K562 (cell line): ENCODE data around the gene UNC5C. TPM values are rescaled to one million over a fixed set of nuclear protein-coding genes. Genes with fewer than 3 reads are reported as not detected.

Experiments
- ATAC-seq: fragments of 200-7000 bp; cut with Tn5 transposase; 3 replicates; pipeline ENCODE4 v1.9.1; 2020; ENCODE audit warnings: moderate library complexity
- BruUV-seq: library from RNA; stranded (reverse); fragments of 400-500 nt; replicated peaks from 2 replicates; lab custom pipeline; 2021; lab: Mats Ljungman, UMichigan
- CTCF ChIA-PET: fragments of 300-600 bp; formaldehyde crosslinking; extraction: SDS; loops from one replicate; lab custom pipeline; 2021; ENCODE audit warnings: low intra/inter-chr PET ratio; lab: Yijun Ruan, JAX
- POLR2A ChIA-PET: fragments of 300-600, 350-650 bp; sonication (Branson Sonifier 250); formaldehyde crosslinking; extraction: SDS; loops from one replicate; lab custom pipeline; 2021; ENCODE audit warnings: antibody characterized with exemption, inconsistent platforms; lab: Yijun Ruan, JAX
- DNase-seq, 4 experiments: peaks; one replicate each; pipeline versions ENCODE4 v3.0.0 to v3.0.0-alpha.2; 2011 to 2018; ENCODE audit warnings: low spot score in 3 of 4, mixed read lengths in 3 of 4; ENCODE audit errors: extremely low read depth in 1 of 4
- FAIRE-seq: peaks from 2 replicates; lab custom pipeline; 2011; peaks lifted over from hg19 to GRCh38; lab: Jason Lieb, UNC
- H2AFZ ChIP-seq: 2 replicates; pipeline ENCODE4 v1.6.0; 2011; ENCODE audit warnings: low read depth, low read length, control low read depth, inconsistent platforms
- H3K27ac ChIP-seq: fragments of 200-600 bp; 3 replicates; pipeline ENCODE4 v1.8.0; 2011; ENCODE audit warnings: low read depth, mild to moderate bottlenecking, control low read depth, inconsistent platforms, low read length, moderate library complexity, mixed read lengths; ENCODE audit errors: extremely low read depth
- H3K27me3 ChIP-seq, 2 experiments: fragments of 300-600 bp in 1 of 2; 2 replicates in 1 of 2; 3 replicates in 1 of 2; pipeline versions ENCODE4 v1.6.0 to v1.8.0; 2011; ENCODE audit warnings: inconsistent platforms in 2 of 2, low read length in 2 of 2, mild to moderate bottlenecking in 1 of 2, mixed read lengths in 1 of 2, moderate library complexity in 1 of 2; ENCODE audit not compliant: control insufficient read depth in 2 of 2, insufficient read depth in 2 of 2
- H3K36me3 ChIP-seq: fragments of 300-600 bp; 3 replicates; pipeline ENCODE4 v1.8.0; 2011; ENCODE audit warnings: mild to moderate bottlenecking, low read length, inconsistent platforms; ENCODE audit not compliant: control insufficient read depth, insufficient read depth
- H3K4me1 ChIP-seq, 2 experiments: fragments of 200-600 bp in 1 of 2; replicated peaks in 1 of 2; 2 replicates in 1 of 2; 3 replicates in 1 of 2; pipeline versions ENCODE4 v1.5.1 to v1.8.0; 2011; ENCODE audit warnings: inconsistent platforms in 2 of 2, low read length in 2 of 2, mild to moderate bottlenecking in 1 of 2, mixed read lengths in 1 of 2, moderate library complexity in 1 of 2; ENCODE audit not compliant: control insufficient read depth in 2 of 2, insufficient read depth in 2 of 2
- H3K4me2 ChIP-seq: 2 replicates; pipeline ENCODE4 v1.6.1; 2011; ENCODE audit warnings: low read length, control low read depth, inconsistent platforms, mixed read lengths; ENCODE audit not compliant: insufficient read depth
- H3K4me3 ChIP-seq: fragments of 200-600 bp; sonication (generic), shearing (Covaris generic); 2 replicates; pipeline ENCODE4 v1.5.1; 2016; ENCODE audit warnings: control low read depth, inconsistent platforms
- H3K79me2 ChIP-seq: fragments of 200-600 bp; 3 replicates; pipeline ENCODE4 v1.8.0; 2011; ENCODE audit warnings: low read length, inconsistent platforms; ENCODE audit not compliant: control insufficient read depth, insufficient read depth
- H3K9ac ChIP-seq, 2 experiments: 2 replicates each; pipeline versions ENCODE4 v1.6.0 to v1.6.1; 2011; ENCODE audit warnings: low read depth in 2 of 2, low read length in 2 of 2, control low read depth in 1 of 2, inconsistent platforms in 1 of 2, mild to moderate bottlenecking in 1 of 2, mixed read lengths in 1 of 2; ENCODE audit not compliant: insufficient read depth in 1 of 2
- H3K9me1 ChIP-seq: one replicate; pipeline ENCODE4 v1.6.0; 2011; ENCODE audit warnings: inconsistent platforms, mild to moderate bottlenecking, low read length, moderate library complexity; ENCODE audit not compliant: control insufficient read depth, insufficient read depth
- H3K9me3 ChIP-seq: replicated peaks from 2 replicates; pipeline ENCODE4 v1.5.1; 2011; ENCODE audit warnings: low read depth, low read length, inconsistent platforms; ENCODE audit not compliant: control insufficient read depth, insufficient read depth
- H4K20me1 ChIP-seq: replicated peaks from 2 replicates; pipeline ENCODE4 v1.6.1; 2011; ENCODE audit warnings: low read length, inconsistent platforms, mixed read lengths; ENCODE audit not compliant: control insufficient read depth, insufficient read depth
- ATF1 ChIP-seq, 2 experiments: fragments of 450-650 bp in 1 of 2; IDR thresholded peaks; 2 replicates each; pipeline ENCODE4 v1.6.1; 2016; ENCODE audit warnings: missing compliant biosample characterization in 1 of 2, missing genetic modification characterization in 1 of 2
- DIDO1 ChIP-seq: fragments of 450-650 bp; IDR thresholded peaks from 2 replicates; pipeline ENCODE4 v1.6.1; 2016; ENCODE audit warnings: low read depth, missing biosample characterization, missing genetic modification characterization
- HCFC1 ChIP-seq: IDR thresholded peaks from 2 replicates; pipeline ENCODE4 v1.6.1; 2012; ENCODE audit warnings: low read depth, low read length, improper control_type of control experiment
- HDAC8 ChIP-seq: fragments of 450-650 bp; IDR thresholded peaks from 2 replicates; pipeline ENCODE4 v1.6.1; 2016; ENCODE audit warnings: mild to moderate bottlenecking, missing genetic modification characterization, moderate library complexity, missing compliant biosample characterization
- KDM1A ChIP-seq, 2 experiments: fragments of 450-650 bp; IDR thresholded peaks; 2 replicates each; pipeline ENCODE4 v1.6.1; 2016; ENCODE audit warnings: mild to moderate bottlenecking in 2 of 2
- NCOR1 ChIP-seq: fragments of 450-650 bp; IDR thresholded peaks from 2 replicates; pipeline ENCODE4 v1.6.1; 2016; ENCODE audit warnings: mild to moderate bottlenecking, moderate library complexity
- NUFIP1 ChIP-seq: fragments of 450-650 bp; IDR thresholded peaks from 2 replicates; pipeline ENCODE4 v1.6.1; 2018; ENCODE audit not compliant: partially characterized antibody
- POLR2G ChIP-seq: fragments of 200-400 bp; formaldehyde crosslinking; IDR thresholded peaks from 2 replicates; pipeline ENCODE4 v1.6.1; 2017; ENCODE audit warnings: low read depth, mild to moderate bottlenecking, antibody characterized with exemption, low read length, moderate library complexity
- RAD51 ChIP-seq: fragments of 450-650 bp; IDR thresholded peaks from 2 replicates; pipeline ENCODE4 v1.7.1; 2016; ENCODE audit warnings: low read depth, mild to moderate bottlenecking, borderline replicate concordance
- TEAD1 ChIP-seq, 2 experiments: fragments of 450-650 bp in 1 of 2; sonication (generic) in 1 of 2; formaldehyde crosslinking; IDR thresholded peaks; 2 replicates each; pipeline versions ENCODE4 v1.4.0 to v1.8.0; 2020 to 2022; ENCODE audit warnings: mild to moderate bottlenecking in 2 of 2, missing genetic modification reagents in 1 of 2
- TEAD2 ChIP-seq: fragments of 450-650 bp; IDR thresholded peaks from 2 replicates; pipeline ENCODE4 v1.6.1; 2016; ENCODE audit warnings: missing genetic modification characterization, control low read depth, missing compliant biosample characterization
- ZFPM2 ChIP-seq: fragments of 250-450 bp; sonication (Bioruptor Pico); IDR thresholded peaks from 2 replicates; pipeline ENCODE4 v1.5.1; 2022; ENCODE audit warnings: mild to moderate bottlenecking
- ZNF212 ChIP-seq: fragments of 450-650 bp; formaldehyde crosslinking; IDR thresholded peaks from 2 replicates; pipeline ENCODE4 v1.4.0; 2020; ENCODE audit warnings: mild to moderate bottlenecking
- ZNF253 ChIP-seq: fragments of 250-450 bp; sonication (Bioruptor Pico); conservative IDR thresholded peaks from 2 replicates; pipeline ENCODE4 v1.6.1; 2021; ENCODE audit warnings: mild to moderate bottlenecking
- ZNF57 ChIP-seq: fragments of 450-650 bp; formaldehyde crosslinking; IDR thresholded peaks from 2 replicates; pipeline ENCODE4 v1.4.0; 2020; ENCODE audit warnings: mild to moderate bottlenecking, moderate library complexity
- WGBS: fragments of 100-300 bp; shearing (Covaris generic); methylation state at CpG from one replicate; pipeline ENCODE4 v1.1.6; 2016; ENCODE audit warnings: low coverage, mixed read lengths; ENCODE audit not compliant: insufficient coverage; ENCODE audit errors: missing lambda C conversion rate; 5-methylcytosine and 5-hydroxymethylcytosine counted together
- in situ Hi-C: fragments of 300-500 bp; cut with MboI; formaldehyde crosslinking; loops from 4 replicates; pipeline ENCODE4 v1.15.0; 2018; ENCODE audit warnings: inconsistent platforms, mixed read lengths
- intact Hi-C: fragments of 100-400 bp; cut with micrococcal nuclease; formaldehyde crosslinking; loops from 2 replicates; pipeline ENCODE4 v1.14.2; 2022
- polyA plus RNA-seq, 8 experiments: library from polyadenylated mRNA; depleted of rRNA in 4 of 8; stranded (reverse) in 5 of 8; unstranded in 3 of 8; fragments of >200 nt; fragmentation: Nextera tagmentation in 2 of 8; fragmentation: Illumina TruSeq in 1 of 8; extraction: Ambion mirVana in 2 of 8; extraction: Trizol in 1 of 8; gene quantifications; 2 replicates each; pipeline versions ENCODE4 v1.2.1 to v1.2.3, GENCODE V29; 2011 to 2014; ENCODE audit warnings: inconsistent platforms in 1 of 8, missing spikeins in 1 of 8
- total RNA-seq, 7 experiments: library from RNA; depleted of rRNA in 6 of 7; stranded (reverse); fragments of >200 nt in 6 of 7; fragmentation: Illumina TruSeq in 2 of 7; extraction: Trizol in 2 of 7; gene quantifications; 2 replicates each; pipeline versions ENCODE4 v1.2.1 to v1.2.3, GENCODE V29; 2011 to 2021; ENCODE audit warnings: low replicate concordance in 1 of 7
- TF ChIP-seq, protein P1 (sequence below): fragments of 450-650 bp; formaldehyde crosslinking; IDR thresholded peaks from 2 replicates; pipeline ENCODE4 v1.4.0; 2022; ENCODE audit warnings: missing genetic modification characterization
- TF ChIP-seq, protein P2 (sequence below): fragments of 450-650 bp; IDR thresholded peaks from 2 replicates; pipeline ENCODE4 v1.7.0; 2016; ENCODE audit warnings: borderline replicate concordance

UNC5C gene
- total and polyA plus RNA-seq, 9 of the 15 experiments (the other 6 are each of a cell fraction or from before 2014, with no cell fraction given), result under 0.01 to 0.10 (median 0.03) TPM; not detected in 1

DNA sequence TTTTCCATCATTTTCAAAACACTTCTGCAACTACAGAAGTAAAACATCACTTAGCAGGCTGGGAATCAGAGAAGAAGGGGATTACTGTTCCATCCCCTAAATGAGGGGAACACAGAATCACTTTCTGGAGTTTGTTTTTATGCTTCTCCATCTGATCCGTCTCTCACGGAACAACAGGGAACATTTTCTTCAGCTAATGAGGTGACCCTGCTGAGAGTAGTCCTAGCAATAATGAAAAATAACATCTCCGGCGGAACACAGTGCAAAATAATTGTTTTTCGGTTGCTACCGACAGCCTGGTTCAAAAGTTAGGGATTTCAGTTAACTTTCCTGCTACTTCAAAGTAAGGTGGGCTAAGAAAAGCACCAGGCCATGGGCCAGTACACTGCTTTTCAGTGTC, 322.9 kb downstream of the UNC5C start:
- CTCF ChIA-PET, result no interaction called here

More for the DNA sequence above, 322.9 kb downstream of the UNC5C start:
- POLR2A ChIA-PET, result no interaction called here
- no peak for DNase-seq
- peaks cover 0 to 3% of the 10 kb centered on the region in 2 experiments; a peak in 1 of 5 replicates for H3K4me1 ChIP-seq
- H3K9me3 ChIP-seq, result no peaks in the 10 kb centered on the region
- 43% methylated on average over 6 of the region's 6 CpGs for WGBS
- intact Hi-C loops (no loop called here), in situ Hi-C loops (no loop called here)
- no peak for ATAC-seq
- no peak for FAIRE-seq
- H3K27me3 ChIP-seq, result no peaks in the 10 kb centered on the region
- no peaks in the 10 kb centered on the region for H3K9me1 ChIP-seq
- no TSS peak for BruUV-seq
- H3K36me3 ChIP-seq, result no peaks in the 10 kb centered on the region
- TF ChIP-seq KDM1A (IDR thresholded peaks at IDR 0.05) (no peak), HCFC1 (no peak), RAD51 (no peak), ZFPM2 (CRISPR knock-in tag) (no peak), DIDO1 (no peak), ZNF253 (CRISPR knock-in tag) (no peak), ZNF57 (CRISPR knock-in tag) (no peak), TEAD2 (tag) (no peak), ATF1 (CRISPR knock-in tag; IDR thresholded peaks at IDR 0.05) (no peak), ATF1 (tag; IDR thresholded peaks at IDR 0.05) (no peak), NUFIP1 (no peak), HDAC8 (tag) (no peak), POLR2G (no peak), NCOR1 (no peak), ZNF212 (no peak), TEAD1 (CRISPR knock-in tag; IDR thresholded peaks at IDR 0.05) (no peak)
- TF ChIP-seq, protein P1, sequence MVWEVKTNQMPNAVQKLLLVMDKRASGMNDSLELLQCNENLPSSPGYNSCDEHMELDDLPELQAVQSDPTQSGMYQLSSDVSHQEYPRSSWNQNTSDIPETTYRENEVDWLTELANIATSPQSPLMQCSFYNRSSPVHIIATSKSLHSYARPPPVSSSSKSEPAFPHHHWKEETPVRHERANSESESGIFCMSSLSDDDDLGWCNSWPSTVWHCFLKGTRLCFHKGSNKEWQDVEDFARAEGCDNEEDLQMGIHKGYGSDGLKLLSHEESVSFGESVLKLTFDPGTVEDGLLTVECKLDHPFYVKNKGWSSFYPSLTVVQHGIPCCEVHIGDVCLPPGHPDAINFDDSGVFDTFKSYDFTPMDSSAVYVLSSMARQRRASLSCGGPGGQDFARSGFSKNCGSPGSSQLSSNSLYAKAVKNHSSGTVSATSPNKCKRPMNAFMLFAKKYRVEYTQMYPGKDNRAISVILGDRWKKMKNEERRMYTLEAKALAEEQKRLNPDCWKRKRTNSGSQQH, result no peak
- TF ChIP-seq, protein P2, sequence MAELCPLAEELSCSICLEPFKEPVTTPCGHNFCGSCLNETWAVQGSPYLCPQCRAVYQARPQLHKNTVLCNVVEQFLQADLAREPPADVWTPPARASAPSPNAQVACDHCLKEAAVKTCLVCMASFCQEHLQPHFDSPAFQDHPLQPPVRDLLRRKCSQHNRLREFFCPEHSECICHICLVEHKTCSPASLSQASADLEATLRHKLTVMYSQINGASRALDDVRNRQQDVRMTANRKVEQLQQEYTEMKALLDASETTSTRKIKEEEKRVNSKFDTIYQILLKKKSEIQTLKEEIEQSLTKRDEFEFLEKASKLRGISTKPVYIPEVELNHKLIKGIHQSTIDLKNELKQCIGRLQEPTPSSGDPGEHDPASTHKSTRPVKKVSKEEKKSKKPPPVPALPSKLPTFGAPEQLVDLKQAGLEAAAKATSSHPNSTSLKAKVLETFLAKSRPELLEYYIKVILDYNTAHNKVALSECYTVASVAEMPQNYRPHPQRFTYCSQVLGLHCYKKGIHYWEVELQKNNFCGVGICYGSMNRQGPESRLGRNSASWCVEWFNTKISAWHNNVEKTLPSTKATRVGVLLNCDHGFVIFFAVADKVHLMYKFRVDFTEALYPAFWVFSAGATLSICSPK, result no peak
- H3K79me2 ChIP-seq, result no peaks in the 10 kb centered on the region
- no peak overlapping the region for H3K9ac ChIP-seq
- H3K4me2 ChIP-seq, result no peak overlapping the region
- H2AFZ ChIP-seq, result no peak overlapping the region
- H3K27ac ChIP-seq, result no peak overlapping the region
- H3K4me3 ChIP-seq, result no peak overlapping the region
- no peaks in the 10 kb centered on the region for H4K20me1 ChIP-seq
